Stimulated activated memory B cell treated with anti-CD40 and anti-IgM and Interleukin-4, amounts not matched to agents 10 μg/mL and 1 μg/mL and 100 μg/mL, for 72 hours (primary cell): ENCODE data around the gene LNPEP.
A peak's percentile ranks its signal among the peaks of the same experiment; 100 is the strongest.

Experiments used
- ATAC-seq: fragments of 150-1000 bp; cut with Tn5 transposase; 2 replicates; pipeline ENCODE4 v1.10.0; 2021
- H3K27ac Mint-ChIP-seq: one replicate; pipeline ENCODE4 v1.8.0; 2022; ENCODE audit warnings: mild to moderate bottlenecking, mixed read lengths
- H3K27me3 Mint-ChIP-seq: one replicate; pipeline ENCODE4 v1.8.0; 2022; ENCODE audit warnings: mixed read lengths
- H3K36me3 Mint-ChIP-seq: one replicate; pipeline ENCODE4 v1.8.0; 2022; ENCODE audit warnings: mixed read lengths
- H3K4me1 Mint-ChIP-seq: one replicate; pipeline ENCODE4 v1.8.0; 2022; ENCODE audit warnings: mixed read lengths
- H3K4me3 Mint-ChIP-seq: one replicate; pipeline ENCODE4 v1.8.0; 2022; ENCODE audit warnings: mild to moderate bottlenecking, moderate library complexity, mixed read lengths
- H3K9me3 Mint-ChIP-seq: one replicate; pipeline ENCODE4 v1.8.0; 2022; ENCODE audit warnings: mixed read lengths

The LNPEP gene

GRCh38 chr5:96936431-96937320, 796 bp downstream of the LNPEP start:
- Mint-ChIP-seq H3K27ac (peak overlapping the region; percentile 95), H3K4me1 (peaks cover 60% of the 10 kb centered on the region), H3K36me3 (peaks cover 9% of the 10 kb centered on the region), H3K4me3 (peak overlapping the region; percentile 91), H3K9me3 (no peaks in the 10 kb centered on the region), H3K27me3 (no peaks in the 10 kb centered on the region)
- ATAC-seq: peak; percentile 49

DNA sequence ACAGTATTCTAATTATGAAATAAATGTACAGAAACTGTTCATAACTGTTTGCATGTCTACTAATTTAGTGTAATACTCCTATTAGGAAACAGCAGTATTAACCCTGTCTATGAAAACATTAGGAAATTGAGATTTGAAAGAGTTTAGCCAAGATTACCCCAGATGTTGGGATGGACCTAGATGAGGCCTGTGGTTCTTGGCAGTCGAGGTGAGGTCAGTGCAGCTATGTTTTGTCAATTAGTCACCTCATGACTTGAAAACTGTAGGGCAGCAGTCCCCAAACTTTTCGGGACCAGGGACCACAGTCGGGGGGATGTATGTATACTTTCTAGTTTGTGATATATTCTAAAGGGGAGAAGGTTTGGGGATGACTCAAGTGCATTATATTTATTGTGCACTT, 4.7 kb downstream of the LNPEP start:
- H3K27me3 Mint-ChIP-seq: no peaks in the 10 kb centered on the region
- no peaks in the 10 kb centered on the region for H3K9me3 Mint-ChIP-seq
- peaks cover 71% of the 10 kb centered on the region for H3K4me1 Mint-ChIP-seq
- ATAC-seq: no peak
- H3K4me3 Mint-ChIP-seq: no peak overlapping the region
- peaks cover 21% of the 10 kb centered on the region for H3K36me3 Mint-ChIP-seq
- H3K27ac Mint-ChIP-seq: peak overlapping the region; percentile 53

DNA sequence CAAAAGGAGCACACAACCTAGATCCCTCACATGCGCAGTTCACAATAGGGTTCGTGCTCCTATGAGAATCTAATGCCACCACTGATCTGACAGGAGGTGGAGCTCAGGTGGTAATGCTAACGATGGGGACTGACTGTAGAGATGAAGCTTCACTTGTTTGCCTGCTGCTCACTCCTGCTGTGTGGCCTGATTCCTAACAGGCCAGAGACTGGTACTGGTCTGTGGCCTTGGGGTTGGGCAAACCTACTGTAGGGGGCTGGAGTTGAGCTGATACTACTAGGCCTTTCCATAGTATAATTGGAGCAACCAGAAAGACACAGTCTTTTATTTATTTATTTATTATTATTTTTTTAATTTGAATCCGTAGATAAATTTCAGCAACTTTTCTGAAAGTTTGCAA, 5.3 kb downstream of the LNPEP start:
- H3K36me3 Mint-ChIP-seq: peaks cover 26% of the 10 kb centered on the region
- ATAC-seq: no peak
- no peaks in the 10 kb centered on the region for H3K9me3 Mint-ChIP-seq
- peak overlapping the region; percentile 53 for H3K27ac Mint-ChIP-seq
- H3K27me3 Mint-ChIP-seq: no peaks in the 10 kb centered on the region
- no peak overlapping the region for H3K4me3 Mint-ChIP-seq
- H3K4me1 Mint-ChIP-seq: peaks cover 76% of the 10 kb centered on the region

DNA sequence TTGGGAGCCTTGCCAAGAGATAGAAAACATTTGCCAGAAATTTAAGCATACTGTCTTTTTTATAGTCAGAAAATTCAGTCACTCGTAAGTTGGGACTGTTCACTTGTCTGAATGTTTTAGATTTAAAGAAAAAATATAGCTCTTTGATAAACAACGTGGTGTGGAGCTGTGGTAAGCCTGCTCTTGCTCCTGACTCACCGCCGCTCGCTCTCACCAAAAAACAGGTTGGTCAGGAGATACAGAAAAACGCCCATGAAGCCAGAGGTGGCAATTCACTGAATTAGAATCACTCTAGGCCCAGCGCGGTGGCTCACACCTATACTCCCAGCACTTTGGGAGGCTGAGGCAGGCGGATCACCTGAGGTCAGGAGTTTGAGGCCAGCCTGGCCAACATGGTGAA, 6.2 kb downstream of the LNPEP start:
- Mint-ChIP-seq H3K27me3 (no peaks in the 10 kb centered on the region), H3K27ac (no peak overlapping the region), H3K9me3 (no peaks in the 10 kb centered on the region), H3K36me3 (peaks cover 28% of the 10 kb centered on the region), H3K4me3 (no peak overlapping the region), H3K4me1 (peaks cover 74% of the 10 kb centered on the region)
- ATAC-seq: no peak

DNA sequence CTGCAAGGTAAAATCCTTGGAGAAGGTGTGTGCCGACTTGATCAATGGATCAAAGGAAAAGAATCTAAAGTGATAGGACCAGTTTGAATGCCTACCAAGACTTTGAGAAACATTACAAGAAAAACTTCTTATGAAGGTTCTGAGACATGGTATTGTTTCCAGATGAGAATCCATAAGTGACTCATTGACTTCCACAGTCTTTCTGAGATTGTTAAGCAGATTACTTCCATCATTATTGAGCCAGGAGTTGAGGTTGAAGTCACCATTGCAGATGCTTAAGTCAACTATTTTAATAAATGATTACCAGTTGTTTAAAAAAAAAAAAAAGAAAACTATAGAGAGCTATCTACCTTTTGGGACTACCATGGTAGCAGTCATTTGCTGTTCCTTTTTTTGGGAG, 7.0 kb downstream of the LNPEP start:
- Mint-ChIP-seq H3K4me1 (peaks cover 71% of the 10 kb centered on the region), H3K27ac (peak overlapping the region; percentile 41), H3K27me3 (no peaks in the 10 kb centered on the region), H3K4me3 (no peak overlapping the region), H3K9me3 (no peaks in the 10 kb centered on the region), H3K36me3 (peaks cover 28% of the 10 kb centered on the region)
- ATAC-seq: no peak

DNA sequence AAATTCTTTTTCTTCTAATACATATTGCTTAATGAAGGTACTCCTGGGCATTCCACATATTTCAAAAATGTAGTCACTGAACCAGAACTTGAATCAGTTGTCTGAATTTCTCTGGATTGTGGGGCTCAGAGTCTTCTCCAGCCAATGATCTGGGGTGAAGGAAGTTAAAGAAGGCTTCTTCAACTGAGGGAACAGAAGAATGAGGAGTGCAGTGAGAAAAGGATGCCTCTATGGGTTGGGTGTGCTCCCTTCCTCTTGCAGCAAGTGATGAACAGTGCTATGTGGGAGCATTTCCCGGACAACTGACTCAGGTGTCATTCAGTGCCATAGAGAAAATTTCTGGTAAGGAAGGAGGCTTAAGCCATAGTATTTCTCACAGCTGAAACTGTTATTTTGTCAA, 7.9 kb downstream of the LNPEP start:
- ATAC-seq: no peak
- H3K4me3 Mint-ChIP-seq: no peak overlapping the region

DNA sequence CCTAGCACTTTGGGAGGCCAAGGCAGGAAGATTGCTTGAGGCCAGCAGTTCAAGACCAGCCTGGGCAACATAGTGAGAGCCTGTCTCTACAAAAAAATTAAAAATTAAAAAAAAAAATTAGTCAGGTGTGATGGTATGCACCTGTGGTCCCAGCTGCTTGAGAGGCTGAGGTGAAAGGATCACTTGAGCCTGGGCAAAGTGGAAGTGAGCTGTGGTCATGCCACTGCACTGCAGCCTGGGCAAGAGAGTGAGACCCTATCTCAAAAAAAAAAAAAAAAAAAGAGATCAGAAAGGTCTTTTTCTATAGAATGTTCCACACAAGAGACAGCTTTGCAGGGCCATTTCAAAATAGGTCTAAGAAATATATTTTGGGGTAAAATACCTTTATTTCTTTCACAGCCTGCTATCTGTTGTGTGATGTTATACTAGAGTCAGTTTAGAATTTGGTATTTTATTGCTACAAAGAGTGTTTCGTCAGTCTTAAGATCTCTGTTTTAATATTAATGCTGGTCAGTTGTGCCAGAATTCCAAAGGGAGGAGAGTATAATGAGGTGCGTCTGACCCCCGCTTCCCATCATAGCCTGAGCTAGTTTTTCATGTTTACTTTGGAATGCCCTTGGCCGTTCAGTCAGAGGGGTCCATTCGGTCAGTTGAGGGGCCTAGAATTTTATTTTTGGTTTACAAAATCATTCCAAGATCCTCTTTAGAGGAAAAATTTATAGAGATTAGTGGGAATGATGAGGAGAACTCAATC, 9.4 kb downstream of the LNPEP start:
- H3K27ac Mint-ChIP-seq: no peak overlapping the region
- peaks cover 70% of the 10 kb centered on the region for H3K4me1 Mint-ChIP-seq
- ATAC-seq: no peak
- no peaks in the 10 kb centered on the region for H3K27me3 Mint-ChIP-seq
- no peaks in the 10 kb centered on the region for H3K9me3 Mint-ChIP-seq
- no peak overlapping the region for H3K4me3 Mint-ChIP-seq
- peaks cover 42% of the 10 kb centered on the region for H3K36me3 Mint-ChIP-seq

More for the DNA sequence above, 7.9 kb downstream of the LNPEP start:
- Mint-ChIP-seq H3K36me3 (peaks cover 28% of the 10 kb centered on the region), H3K9me3 (no peaks in the 10 kb centered on the region), H3K4me1 (peaks cover 62% of the 10 kb centered on the region), H3K27me3 (no peaks in the 10 kb centered on the region), H3K27ac (peak overlapping the region; percentile 41)

- peaks cover 60% of the 10 kb centered on the region for H3K4me1 Mint-ChIP-seq
- no peak overlapping the region for H3K4me3 Mint-ChIP-seq
- no peak overlapping the region for H3K27ac Mint-ChIP-seq
- ATAC-seq: no peak
- H3K36me3 Mint-ChIP-seq: peaks cover 37% of the 10 kb centered on the region
- no peaks in the 10 kb centered on the region for H3K27me3 Mint-ChIP-seq
- H3K9me3 Mint-ChIP-seq: no peaks in the 10 kb centered on the region
These were observed 10.5 kb downstream of the LNPEP start for GRCh38 chr5:96946381-96946780.

GRCh38 chr5:96952118-96952750, 16.4 kb downstream of the LNPEP start:
- H3K4me3 Mint-ChIP-seq: no peak overlapping the region
- no peaks in the 10 kb centered on the region for H3K9me3 Mint-ChIP-seq
- no peak overlapping the region for H3K27ac Mint-ChIP-seq
- H3K36me3 Mint-ChIP-seq: peaks cover 23% of the 10 kb centered on the region
- no peak for ATAC-seq
- H3K27me3 Mint-ChIP-seq: no peaks in the 10 kb centered on the region
- H3K4me1 Mint-ChIP-seq: peaks cover 54% of the 10 kb centered on the region

- H3K27me3 Mint-ChIP-seq: no peaks in the 10 kb centered on the region
- peak overlapping the region; percentile 34 for H3K27ac Mint-ChIP-seq
- H3K9me3 Mint-ChIP-seq: no peaks in the 10 kb centered on the region
- H3K4me3 Mint-ChIP-seq: no peak overlapping the region
- H3K4me1 Mint-ChIP-seq: peaks cover 58% of the 10 kb centered on the region
- peaks cover 23% of the 10 kb centered on the region for H3K36me3 Mint-ChIP-seq
- ATAC-seq: no peak
These were observed 17.3 kb downstream of the LNPEP start for GRCh38 chr5:96952974-96953730.

- Mint-ChIP-seq H3K27me3 (no peaks in the 10 kb centered on the region), H3K9me3 (no peaks in the 10 kb centered on the region), H3K27ac (peak overlapping the region; percentile 88), H3K4me3 (peak overlapping the region; percentile 71), H3K36me3 (peaks cover 7% of the 10 kb centered on the region), H3K4me1 (peaks cover 64% of the 10 kb centered on the region)
- ATAC-seq: peak; percentile 71
These were observed 21.6 kb downstream of the LNPEP start for GRCh38 chr5:96957254-96958049.

DNA sequence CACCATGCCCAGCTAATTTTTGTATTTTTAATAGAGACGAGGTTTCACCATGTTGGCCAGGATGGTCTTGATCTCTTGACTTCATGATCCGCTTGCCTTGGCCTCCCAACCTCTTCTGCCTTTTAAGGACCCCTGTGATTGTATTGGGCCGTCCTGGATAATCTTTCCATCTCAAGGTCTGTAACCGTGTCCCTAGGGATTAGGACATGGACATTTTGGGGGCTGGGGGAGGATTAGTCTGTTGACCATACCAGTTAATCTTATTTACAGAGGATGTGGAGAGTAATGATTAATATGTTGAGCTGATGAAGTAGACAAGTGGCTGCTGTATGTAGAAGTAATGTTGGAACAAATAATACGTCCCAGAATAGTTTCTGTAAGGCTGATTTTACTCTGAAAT, 23.1 kb downstream of the LNPEP start:
- H3K27ac Mint-ChIP-seq: peak overlapping the region; percentile 88
- peaks cover 11% of the 10 kb centered on the region for H3K36me3 Mint-ChIP-seq
- no peak for ATAC-seq
- H3K4me1 Mint-ChIP-seq: peaks cover 63% of the 10 kb centered on the region
- H3K4me3 Mint-ChIP-seq: peak overlapping the region; percentile 71
- H3K9me3 Mint-ChIP-seq: no peaks in the 10 kb centered on the region
- H3K27me3 Mint-ChIP-seq: no peaks in the 10 kb centered on the region

- H3K4me3 Mint-ChIP-seq: peak overlapping the region; percentile 26
- peaks cover 65% of the 10 kb centered on the region for H3K4me1 Mint-ChIP-seq
- ATAC-seq: peak; percentile 69
- H3K36me3 Mint-ChIP-seq: peaks cover 18% of the 10 kb centered on the region
- H3K9me3 Mint-ChIP-seq: no peaks in the 10 kb centered on the region
- no peak overlapping the region for H3K27ac Mint-ChIP-seq
- no peaks in the 10 kb centered on the region for H3K27me3 Mint-ChIP-seq
These were observed 25.2 kb downstream of the LNPEP start for GRCh38 chr5:96961053-96961452.

GRCh38 chr5:96962540-96962991, 26.7 kb downstream of the LNPEP start:
- ATAC-seq: no peak
- Mint-ChIP-seq H3K4me1 (peaks cover 55% of the 10 kb centered on the region), H3K36me3 (peaks cover 11% of the 10 kb centered on the region), H3K9me3 (no peaks in the 10 kb centered on the region), H3K27ac (peak overlapping the region; percentile 77), H3K27me3 (no peaks in the 10 kb centered on the region), H3K4me3 (peak overlapping the region; percentile 44)
